Testis (tissue), 2 donors: ENCODE measurements around the gene VOPP1.

Experiments
- CTCF ChIP-seq, 3 experiments: fragments of 450-650 bp in 2 of 3; fragments of 200-600 bp in 1 of 3; sonication (generic) in 1 of 3; IDR thresholded peaks; one replicate each; pipeline ENCODE4 v1.5.1; 2016 to 2019; ENCODE audit warnings: antibody characterized with exemption in 3 of 3, mild to moderate bottlenecking in 2 of 3, moderate library complexity in 1 of 3
- POLR2A ChIP-seq: fragments of 450-650 bp; IDR thresholded peaks from one replicate; pipeline ENCODE4 v1.6.1; 2017; ENCODE audit warnings: antibody characterized with exemption, mild to moderate bottlenecking, moderate library complexity

- TF ChIP-seq CTCF (IDR thresholded peaks at IDR 0.05) (no peak), POLR2A (no peak)
Observed at GRCh38 chr7:55545496-55545895, 26.8 kb downstream of the VOPP1 start.
